K562 (cell line): ENCODE data around the gene CD2. TPM values are rescaled to one million over a fixed set of nuclear protein-coding genes. Genes with fewer than 3 reads are reported as not detected.

ENCODE experiments used
- BACH1 ChIP-seq: fragments of 200-800 bp; sonication (Bioruptor generic); IDR thresholded peaks from 2 replicates; pipeline ENCODE4 v1.6.1; 2016; ENCODE audit warnings: missing genetic modification characterization, missing compliant biosample characterization
- EZH2 ChIP-seq: IDR thresholded peaks from 2 replicates; pipeline ENCODE4 v1.6.1; 2012; ENCODE audit warnings: low read depth, mild to moderate bottlenecking, inconsistent platforms, low read length, borderline replicate concordance
- FOSL1 ChIP-seq: fragments of 200-800 bp; sonication (Bioruptor generic); conservative IDR thresholded peaks from 2 replicates; pipeline ENCODE4 v1.6.1; 2016; ENCODE audit warnings: missing genetic modification characterization, missing compliant biosample characterization
- JUN ChIP-seq, 2 experiments: sonication (generic) in 1 of 2; formaldehyde crosslinking in 1 of 2; IDR thresholded peaks; 2 replicates each; pipeline versions ENCODE4 v1.6.1 to v1.8.0; 2012 to 2022; ENCODE audit warnings: borderline replicate concordance in 2 of 2, mild to moderate bottlenecking in 2 of 2, improper control_type of control experiment in 1 of 2, low read depth in 1 of 2, low read length in 1 of 2, missing genetic modification reagents in 1 of 2
- KDM1A ChIP-seq, 2 experiments: fragments of 450-650 bp; IDR thresholded peaks; 2 replicates each; pipeline ENCODE4 v1.6.1; 2016; ENCODE audit warnings: mild to moderate bottlenecking in 2 of 2
- POLR3A ChIP-seq: IDR thresholded peaks from 2 replicates; pipeline ENCODE4 v1.6.1; 2011; ENCODE audit warnings: borderline replicate concordance, mild to moderate bottlenecking, moderate library complexity; ENCODE audit not compliant: insufficient read length, insufficient read depth; ENCODE audit errors: extremely low read depth
- SMAD3 ChIP-seq: fragments of 450-650 bp; formaldehyde crosslinking; conservative IDR thresholded peaks from 2 replicates; pipeline ENCODE4 v1.4.0; 2020; ENCODE audit warnings: mild to moderate bottlenecking
- SOX6 ChIP-seq: fragments of 450-650 bp; IDR thresholded peaks from 2 replicates; pipeline ENCODE4 v1.6.1; 2014; ENCODE audit warnings: mild to moderate bottlenecking
- ZFPM2 ChIP-seq: fragments of 250-450 bp; sonication (Bioruptor Pico); IDR thresholded peaks from 2 replicates; pipeline ENCODE4 v1.5.1; 2022; ENCODE audit warnings: mild to moderate bottlenecking
- ZNF253 ChIP-seq: fragments of 250-450 bp; sonication (Bioruptor Pico); conservative IDR thresholded peaks from 2 replicates; pipeline ENCODE4 v1.6.1; 2021; ENCODE audit warnings: mild to moderate bottlenecking
- polyA plus RNA-seq, 8 experiments: library from polyadenylated mRNA; depleted of rRNA in 4 of 8; stranded (reverse) in 5 of 8; unstranded in 3 of 8; fragments of >200 nt; fragmentation: Nextera tagmentation in 2 of 8; fragmentation: Illumina TruSeq in 1 of 8; extraction: Ambion mirVana in 2 of 8; extraction: Trizol in 1 of 8; gene quantifications; 2 replicates each; pipeline versions ENCODE4 v1.2.1 to v1.2.3, GENCODE V29; 2011 to 2014; ENCODE audit warnings: inconsistent platforms in 1 of 8, missing spikeins in 1 of 8
- total RNA-seq, 7 experiments: library from RNA; depleted of rRNA in 6 of 7; stranded (reverse); fragments of >200 nt in 6 of 7; fragmentation: Illumina TruSeq in 2 of 7; extraction: Trizol in 2 of 7; gene quantifications; 2 replicates each; pipeline versions ENCODE4 v1.2.1 to v1.2.3, GENCODE V29; 2011 to 2021; ENCODE audit warnings: low replicate concordance in 1 of 7
- TF ChIP-seq, protein P1 (sequence below): IDR thresholded peaks from 3 replicates; pipeline ENCODE4 v1.6.1; 2011; ENCODE audit warnings: borderline replicate concordance, mild to moderate bottlenecking; ENCODE audit not compliant: insufficient read length, insufficient read depth
- TF ChIP-seq, protein P2 (sequence below): fragments of 450-650 bp; IDR thresholded peaks from 2 replicates; pipeline ENCODE4 v1.6.1; 2017; ENCODE audit warnings: antibody characterized with exemption, mild to moderate bottlenecking

CD2 gene
- total and polyA plus RNA-seq, 9 of the 15 experiments (the other 6 are each of a cell fraction or from before 2014, with no cell fraction given): 0.07 to 0.16 TPM; not detected in 7

DNA sequence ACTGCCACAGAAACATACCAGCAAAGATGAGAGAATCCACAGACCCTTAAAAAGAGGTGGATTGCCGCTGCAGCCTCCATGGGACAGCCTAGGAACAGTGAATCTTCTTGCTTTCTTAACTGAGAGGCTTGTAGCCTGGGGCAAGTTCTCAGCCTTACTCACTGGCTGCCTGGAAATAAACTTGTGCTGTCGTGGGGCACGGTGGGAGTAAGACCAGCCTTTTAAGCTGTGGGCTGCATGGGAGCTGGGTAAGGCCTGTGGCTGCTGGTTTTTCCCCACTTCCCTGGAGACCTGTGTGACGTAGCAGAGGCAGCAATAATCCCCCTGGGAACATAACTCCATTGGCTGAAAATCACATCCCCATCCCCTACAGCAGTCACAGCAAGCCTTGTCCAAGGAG is 30.8 kb downstream of the CD2 start (continued):
- TF ChIP-seq, protein P1, sequence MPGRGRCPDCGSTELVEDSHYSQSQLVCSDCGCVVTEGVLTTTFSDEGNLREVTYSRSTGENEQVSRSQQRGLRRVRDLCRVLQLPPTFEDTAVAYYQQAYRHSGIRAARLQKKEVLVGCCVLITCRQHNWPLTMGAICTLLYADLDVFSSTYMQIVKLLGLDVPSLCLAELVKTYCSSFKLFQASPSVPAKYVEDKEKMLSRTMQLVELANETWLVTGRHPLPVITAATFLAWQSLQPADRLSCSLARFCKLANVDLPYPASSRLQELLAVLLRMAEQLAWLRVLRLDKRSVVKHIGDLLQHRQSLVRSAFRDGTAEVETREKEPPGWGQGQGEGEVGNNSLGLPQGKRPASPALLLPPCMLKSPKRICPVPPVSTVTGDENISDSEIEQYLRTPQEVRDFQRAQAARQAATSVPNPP: no peak
- TF ChIP-seq POLR3A (no peak), FOSL1 (tag) (no peak), SOX6 (no peak), KDM1A (IDR thresholded peaks at IDR 0.05) (no peak), JUN (IDR thresholded peaks at IDR 0.05; ENCODE audit: borderline replicate concordance, low read depth, low read length) (no peak), JUN (CRISPR knock-in tag; IDR thresholded peaks at IDR 0.05; ENCODE audit: borderline replicate concordance) (no peak), ZFPM2 (CRISPR knock-in tag) (no peak), BACH1 (no peak), SMAD3 (CRISPR knock-in tag) (no peak), EZH2 (no peak), ZNF253 (no peak)
- TF ChIP-seq, protein P2, sequence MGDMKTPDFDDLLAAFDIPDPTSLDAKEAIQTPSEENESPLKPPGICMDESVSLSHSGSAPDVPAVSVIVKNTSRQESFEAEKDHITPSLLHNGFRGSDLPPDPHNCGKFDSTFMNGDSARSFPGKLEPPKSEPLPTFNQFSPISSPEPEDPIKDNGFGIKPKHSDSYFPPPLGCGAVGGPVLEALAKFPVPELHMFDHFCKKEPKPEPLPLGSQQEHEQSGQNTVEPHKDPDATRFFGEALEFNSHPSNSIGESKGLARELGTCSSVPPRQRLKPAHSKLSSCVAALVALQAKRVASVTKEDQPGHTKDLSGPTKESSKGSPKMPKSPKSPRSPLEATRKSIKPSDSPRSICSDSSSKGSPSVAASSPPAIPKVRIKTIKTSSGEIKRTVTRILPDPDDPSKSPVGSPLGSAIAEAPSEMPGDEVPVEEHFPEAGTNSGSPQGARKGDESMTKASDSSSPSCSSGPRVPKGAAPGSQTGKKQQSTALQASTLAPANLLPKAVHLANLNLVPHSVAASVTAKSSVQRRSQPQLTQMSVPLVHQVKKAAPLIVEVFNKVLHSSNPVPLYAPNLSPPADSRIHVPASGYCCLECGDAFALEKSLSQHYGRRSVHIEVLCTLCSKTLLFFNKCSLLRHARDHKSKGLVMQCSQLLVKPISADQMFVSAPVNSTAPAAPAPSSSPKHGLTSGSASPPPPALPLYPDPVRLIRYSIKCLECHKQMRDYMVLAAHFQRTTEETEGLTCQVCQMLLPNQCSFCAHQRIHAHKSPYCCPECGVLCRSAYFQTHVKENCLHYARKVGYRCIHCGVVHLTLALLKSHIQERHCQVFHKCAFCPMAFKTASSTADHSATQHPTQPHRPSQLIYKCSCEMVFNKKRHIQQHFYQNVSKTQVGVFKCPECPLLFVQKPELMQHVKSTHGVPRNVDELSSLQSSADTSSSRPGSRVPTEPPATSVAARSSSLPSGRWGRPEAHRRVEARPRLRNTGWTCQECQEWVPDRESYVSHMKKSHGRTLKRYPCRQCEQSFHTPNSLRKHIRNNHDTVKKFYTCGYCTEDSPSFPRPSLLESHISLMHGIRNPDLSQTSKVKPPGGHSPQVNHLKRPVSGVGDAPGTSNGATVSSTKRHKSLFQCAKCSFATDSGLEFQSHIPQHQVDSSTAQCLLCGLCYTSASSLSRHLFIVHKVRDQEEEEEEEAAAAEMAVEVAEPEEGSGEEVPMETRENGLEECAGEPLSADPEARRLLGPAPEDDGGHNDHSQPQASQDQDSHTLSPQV: no peak
- TF ChIP-seq, all 486 proteins: peak for 0
